ENCODE results near the gene TNFAIP8L1.

Gene TNFAIP8L1

DNA sequence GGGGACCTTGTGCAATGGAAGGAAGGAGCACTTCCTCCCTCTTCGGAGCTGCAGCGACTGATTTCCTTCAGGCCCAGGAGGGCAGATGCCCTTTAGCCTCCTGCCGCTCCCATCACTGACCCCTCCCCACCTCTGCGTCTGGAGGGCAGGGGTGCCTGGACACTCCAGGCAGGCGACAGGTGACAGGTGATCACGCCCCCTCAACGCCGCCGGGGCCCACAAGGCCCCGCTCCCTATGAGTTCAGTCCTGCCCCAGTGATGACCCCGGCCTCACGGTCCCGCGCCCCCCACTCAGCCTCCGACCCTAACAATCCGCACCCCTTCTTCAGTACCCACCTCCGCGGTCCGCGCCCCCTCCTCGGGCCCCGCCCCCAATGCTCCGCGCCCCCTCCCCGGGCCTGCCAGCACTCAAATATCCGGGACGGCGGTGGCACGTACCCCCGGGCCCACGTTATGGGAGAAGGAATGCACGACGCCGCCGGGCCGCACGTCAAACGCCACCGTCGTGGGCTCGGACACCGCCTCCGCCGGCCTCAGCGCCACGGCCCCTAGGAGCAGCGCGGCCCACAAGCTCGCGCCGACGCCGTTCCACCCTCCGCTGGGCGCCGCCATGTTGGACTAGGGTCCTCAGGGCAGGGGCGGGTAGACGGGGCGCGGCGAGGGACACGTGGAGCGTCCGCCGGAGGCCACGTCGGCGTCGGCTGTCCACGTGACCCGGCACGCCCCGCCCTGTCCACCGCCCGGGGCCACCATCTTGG lies 30.6 kb downstream of the TNFAIP8L1 start, which contains the start of gene MYDGF (continued):
- TF ChIP-seq ZNF501 (tag by site-specific recombination; IDR thresholded peaks at IDR 0.05) (no peak), ZNF571 (tag by site-specific recombination; IDR thresholded peaks at IDR 0.05) (no peak), ZNF350 (tag by site-specific recombination; IDR thresholded peaks at IDR 0.05) (no peak), ZNF175 (tag by site-specific recombination; IDR thresholded peaks at IDR 0.05) (no peak), ZNF791 (tag by site-specific recombination; IDR thresholded peaks at IDR 0.05) (no peak), ZNF133 (tag by site-specific recombination; IDR thresholded peaks at IDR 0.05) (no peak), YY1 (tag by site-specific recombination; IDR thresholded peaks at IDR 0.05) (peak; percentile 94), KLF7 (tag by site-specific recombination; IDR thresholded peaks at IDR 0.05; ENCODE audit: borderline replicate concordance) (no peak), GFI1B (tag by site-specific recombination; IDR thresholded peaks at IDR 0.05) (no peak), ZNF211 (tag by site-specific recombination; IDR thresholded peaks at IDR 0.05; ENCODE audit: low read depth) (no peak), SCRT1 (tag by site-specific recombination; IDR thresholded peaks at IDR 0.05; ENCODE audit: borderline replicate concordance) (no peak), ZBTB21 (tag by site-specific recombination; IDR thresholded peaks at IDR 0.05) (no peak), ZNF266 (tag by site-specific recombination; IDR thresholded peaks at IDR 0.05; ENCODE audit: low read depth) (no peak), HOXC10 (CRISPR knock-in tag; IDR thresholded peaks at IDR 0.05) (no peak), ZNF394 (tag by site-specific recombination; IDR thresholded peaks at IDR 0.05; ENCODE audit: borderline replicate concordance) (no peak), ZNF335 (tag by site-specific recombination; conservative IDR thresholded peaks at IDR 0.05) (peak; percentile 88), ZNF558 (tag by site-specific recombination; IDR thresholded peaks at IDR 0.05) (no peak), GLIS1 (tag by site-specific recombination; IDR thresholded peaks at IDR 0.05) (peak; percentile 44; the same call in 1 of the 2 replicates), ZNF629 (tag by site-specific recombination; IDR thresholded peaks at IDR 0.05) (no peak), ZNF433 (tag by site-specific recombination; IDR thresholded peaks at IDR 0.05; ENCODE audit: low read depth) (no peak), ZSCAN30 (tag by site-specific recombination; IDR thresholded peaks at IDR 0.05) (peak; percentile 25; the same call in 1 of the 2 replicates), ZNF121 (tag by site-specific recombination; IDR thresholded peaks at IDR 0.05) (no peak), ZNF214 (tag by site-specific recombination; IDR thresholded peaks at IDR 0.05; ENCODE audit: borderline replicate concordance) (no peak), ZNF768 (tag by site-specific recombination; IDR thresholded peaks at IDR 0.05) (no peak)
- TF ChIP-seq, protein P1, sequence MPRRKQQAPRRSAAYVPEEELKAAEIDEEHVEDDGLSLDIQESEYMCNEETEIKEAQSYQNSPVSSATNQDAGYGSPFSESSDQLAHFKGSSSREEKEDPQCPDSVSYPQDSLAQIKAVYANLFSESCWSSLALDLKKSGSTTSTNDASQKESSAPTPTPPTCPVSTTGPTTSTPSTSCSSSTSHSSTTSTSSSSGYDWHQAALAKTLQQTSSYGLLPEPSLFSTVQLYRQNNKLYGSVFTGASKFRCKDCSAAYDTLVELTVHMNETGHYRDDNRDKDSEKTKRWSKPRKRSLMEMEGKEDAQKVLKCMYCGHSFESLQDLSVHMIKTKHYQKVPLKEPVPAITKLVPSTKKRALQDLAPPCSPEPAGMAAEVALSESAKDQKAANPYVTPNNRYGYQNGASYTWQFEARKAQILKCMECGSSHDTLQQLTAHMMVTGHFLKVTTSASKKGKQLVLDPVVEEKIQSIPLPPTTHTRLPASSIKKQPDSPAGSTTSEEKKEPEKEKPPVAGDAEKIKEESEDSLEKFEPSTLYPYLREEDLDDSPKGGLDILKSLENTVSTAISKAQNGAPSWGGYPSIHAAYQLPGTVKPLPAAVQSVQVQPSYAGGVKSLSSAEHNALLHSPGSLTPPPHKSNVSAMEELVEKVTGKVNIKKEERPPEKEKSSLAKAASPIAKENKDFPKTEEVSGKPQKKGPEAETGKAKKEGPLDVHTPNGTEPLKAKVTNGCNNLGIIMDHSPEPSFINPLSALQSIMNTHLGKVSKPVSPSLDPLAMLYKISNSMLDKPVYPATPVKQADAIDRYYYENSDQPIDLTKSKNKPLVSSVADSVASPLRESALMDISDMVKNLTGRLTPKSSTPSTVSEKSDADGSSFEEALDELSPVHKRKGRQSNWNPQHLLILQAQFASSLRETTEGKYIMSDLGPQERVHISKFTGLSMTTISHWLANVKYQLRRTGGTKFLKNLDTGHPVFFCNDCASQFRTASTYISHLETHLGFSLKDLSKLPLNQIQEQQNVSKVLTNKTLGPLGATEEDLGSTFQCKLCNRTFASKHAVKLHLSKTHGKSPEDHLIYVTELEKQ (tag by site-specific recombination; IDR thresholded peaks at IDR 0.05; ENCODE audit: borderline replicate concordance): no peak
- TF ChIP-seq, protein P2, sequence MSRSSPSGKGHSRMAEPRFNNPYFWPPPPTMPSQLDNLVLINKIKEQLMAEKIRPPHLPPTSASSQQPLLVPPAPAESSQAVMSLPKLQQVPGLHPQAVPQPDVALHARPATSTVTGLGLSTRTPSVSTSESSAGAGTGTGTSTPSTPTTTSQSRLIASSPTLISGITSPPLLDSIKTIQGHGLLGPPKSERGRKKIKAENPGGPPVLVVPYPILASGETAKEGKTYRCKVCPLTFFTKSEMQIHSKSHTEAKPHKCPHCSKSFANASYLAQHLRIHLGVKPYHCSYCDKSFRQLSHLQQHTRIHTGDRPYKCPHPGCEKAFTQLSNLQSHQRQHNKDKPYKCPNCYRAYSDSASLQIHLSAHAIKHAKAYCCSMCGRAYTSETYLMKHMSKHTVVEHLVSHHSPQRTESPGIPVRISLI (tag by site-specific recombination; IDR thresholded peaks at IDR 0.05): no peak
- TF ChIP-seq, protein P3, sequence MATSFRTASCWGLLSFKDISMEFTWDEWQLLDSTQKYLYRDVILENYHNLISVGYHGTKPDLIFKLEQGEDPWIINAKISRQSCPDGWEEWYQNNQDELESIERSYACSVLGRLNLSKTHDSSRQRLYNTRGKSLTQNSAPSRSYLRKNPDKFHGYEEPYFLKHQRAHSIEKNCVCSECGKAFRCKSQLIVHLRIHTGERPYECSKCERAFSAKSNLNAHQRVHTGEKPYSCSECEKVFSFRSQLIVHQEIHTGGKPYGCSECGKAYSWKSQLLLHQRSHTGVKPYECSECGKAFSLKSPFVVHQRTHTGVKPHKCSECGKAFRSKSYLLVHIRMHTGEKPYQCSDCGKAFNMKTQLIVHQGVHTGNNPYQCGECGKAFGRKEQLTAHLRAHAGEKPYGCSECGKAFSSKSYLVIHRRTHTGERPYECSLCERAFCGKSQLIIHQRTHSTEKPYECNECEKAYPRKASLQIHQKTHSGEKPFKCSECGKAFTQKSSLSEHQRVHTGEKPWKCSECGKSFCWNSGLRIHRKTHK (tag by site-specific recombination; IDR thresholded peaks at IDR 0.05): no peak
- TF ChIP-seq, protein P4, sequence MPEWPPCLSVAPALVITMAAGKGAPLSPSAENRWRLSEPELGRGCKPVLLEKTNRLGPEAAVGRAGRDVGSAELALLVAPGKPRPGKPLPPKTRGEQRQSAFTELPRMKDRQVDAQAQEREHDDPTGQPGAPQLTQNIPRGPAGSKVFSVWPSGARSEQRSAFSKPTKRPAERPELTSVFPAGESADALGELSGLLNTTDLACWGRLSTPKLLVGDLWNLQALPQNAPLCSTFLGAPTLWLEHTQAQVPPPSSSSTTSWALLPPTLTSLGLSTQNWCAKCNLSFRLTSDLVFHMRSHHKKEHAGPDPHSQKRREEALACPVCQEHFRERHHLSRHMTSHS (tag by site-specific recombination; IDR thresholded peaks at IDR 0.05): no peak

Measured in HEK293 (cell line).